Measurements from ENCODE around the gene CREB3L2. TPM values are rescaled to one million over a fixed set of nuclear protein-coding genes. Genes with fewer than 3 reads are reported as not detected.
A peak's percentile ranks its signal among the peaks of the same experiment; 100 is the strongest.

The CREB3L2 gene
- total RNA-seq, 1 experiment from 2014 or later, result 60.6 TPM

DNA sequence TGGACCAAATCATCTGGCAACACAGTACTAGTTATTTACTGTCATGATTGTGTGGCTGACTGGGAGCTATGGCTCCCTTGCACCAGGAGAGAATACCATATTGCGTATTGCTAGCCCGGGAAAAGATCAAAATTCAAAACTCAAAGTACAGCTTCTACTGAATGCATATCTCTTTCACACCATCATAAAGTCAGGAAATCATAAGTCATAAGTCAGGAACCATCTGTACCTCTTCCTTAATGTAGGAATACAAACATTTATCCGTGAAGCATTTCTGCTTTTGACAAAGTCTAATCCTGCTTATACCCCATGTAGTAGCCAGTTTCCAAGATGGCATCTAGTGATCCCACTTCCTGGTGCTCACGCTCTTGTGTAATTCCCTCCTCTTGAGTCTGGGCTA lies 2.2 kb upstream of the CREB3L2 start:
- H3K4me3 Mint-ChIP-seq, result no peak overlapping the region
- CTCF ChIA-PET, result interaction anchor here (2.4 kb wide), 1 partner anchor 12 kb away, joined by 13 read pairs; no protein-coding TSS in a partner anchor

DNA sequence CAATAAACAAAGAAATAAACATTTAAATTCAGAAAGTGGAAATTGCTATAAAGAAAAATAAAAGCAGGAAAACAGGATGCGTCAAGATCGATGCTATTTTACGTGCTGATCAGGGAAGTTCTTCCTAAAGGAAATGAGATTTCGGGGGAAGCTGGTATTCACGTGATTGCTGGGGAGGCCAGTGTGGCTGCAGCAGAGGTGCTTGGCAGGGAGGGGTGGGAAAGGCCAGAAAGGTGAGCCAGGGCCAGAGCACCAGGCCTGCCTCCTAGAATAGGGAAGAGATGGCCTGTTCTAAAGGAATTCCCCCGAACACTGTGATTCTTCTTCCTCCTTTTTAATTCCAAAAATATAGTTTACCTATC lies 923 bp upstream of the CREB3L2 start:
- no peak for TF ChIP-seq SMAD3 (CRISPR knock-in tag; IDR thresholded peaks at IDR 0.05; ENCODE audit: borderline replicate concordance)
- ChIA-PET CTCF (interaction anchor here (0.7 to 2.4 kb wide), 6 partner anchors 11 to 539 kb away, joined by 3 to 13 read pairs (median 4); no protein-coding TSS in a partner anchor), POLR2A (interaction anchor here (2.0 kb wide), 1 partner anchor 35 kb away, joined by 5 read pairs; no protein-coding TSS in a partner anchor)
- Mint-ChIP-seq H3K4me3 (peak overlapping the region; percentile 96; the same call in 1 of the 2 replicates), H3K9me3 (no peaks in the 10 kb centered on the region), H3K27ac (peak overlapping the region; percentile 97), H3K4me1 (peaks cover 30% of the 10 kb centered on the region), H3K36me3 (peaks cover 5% of the 10 kb centered on the region; the same call in 1 of the 2 replicates), H3K27me3 (ENCODE audit: low read depth) (no peaks in the 10 kb centered on the region)
- ATAC-seq (no peak), DNase-seq (ENCODE audit: low spot score) (no peak)

More for the DNA sequence above, 2.2 kb upstream of the CREB3L2 start:
- H3K27me3 Mint-ChIP-seq (ENCODE audit: low read depth), result no peaks in the 10 kb centered on the region
- H3K36me3 Mint-ChIP-seq, result peaks cover under 1% of the 10 kb centered on the region; the same call in 1 of the 2 replicates
- POLR2A ChIA-PET, result no interaction called here
- TF ChIP-seq FOXP1 (CRISPR knock-in tag; IDR thresholded peaks at IDR 0.05; ENCODE audit: borderline replicate concordance) (no peak), IRF2 (CRISPR knock-in tag; IDR thresholded peaks at IDR 0.05; ENCODE audit: borderline replicate concordance, low read depth) (no peak), ZNF263 (CRISPR knock-in tag; IDR thresholded peaks at IDR 0.05; ENCODE audit: low read depth) (no peak), ZBTB21 (CRISPR knock-in tag; IDR thresholded peaks at IDR 0.05; ENCODE audit: borderline replicate concordance) (no peak), KAT7 (CRISPR knock-in tag; IDR thresholded peaks at IDR 0.05; ENCODE audit: borderline replicate concordance) (no peak), ZNF423 (CRISPR knock-in tag; IDR thresholded peaks at IDR 0.05) (no peak), ZNF671 (CRISPR knock-in tag; IDR thresholded peaks at IDR 0.05) (no peak), ZNF396 (CRISPR knock-in tag; IDR thresholded peaks at IDR 0.05; ENCODE audit: borderline replicate concordance) (no peak), TP53 (CRISPR knock-in tag; IDR thresholded peaks at IDR 0.05) (no peak), NR1H2 (CRISPR knock-in tag; IDR thresholded peaks at IDR 0.05) (no peak), SOX15 (CRISPR knock-in tag; IDR thresholded peaks at IDR 0.05) (no peak), ZNF138 (CRISPR knock-in tag; conservative IDR thresholded peaks at IDR 0.05) (no peak), JAZF1 (CRISPR knock-in tag; IDR thresholded peaks at IDR 0.05) (no peak)
- TF ChIP-seq, protein P1, sequence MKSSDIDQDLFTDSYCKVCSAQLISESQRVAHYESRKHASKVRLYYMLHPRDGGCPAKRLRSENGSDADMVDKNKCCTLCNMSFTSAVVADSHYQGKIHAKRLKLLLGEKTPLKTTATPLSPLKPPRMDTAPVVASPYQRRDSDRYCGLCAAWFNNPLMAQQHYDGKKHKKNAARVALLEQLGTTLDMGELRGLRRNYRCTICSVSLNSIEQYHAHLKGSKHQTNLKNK (CRISPR knock-in tag; IDR thresholded peaks at IDR 0.05), result no peak
- TF ChIP-seq, protein P2, sequence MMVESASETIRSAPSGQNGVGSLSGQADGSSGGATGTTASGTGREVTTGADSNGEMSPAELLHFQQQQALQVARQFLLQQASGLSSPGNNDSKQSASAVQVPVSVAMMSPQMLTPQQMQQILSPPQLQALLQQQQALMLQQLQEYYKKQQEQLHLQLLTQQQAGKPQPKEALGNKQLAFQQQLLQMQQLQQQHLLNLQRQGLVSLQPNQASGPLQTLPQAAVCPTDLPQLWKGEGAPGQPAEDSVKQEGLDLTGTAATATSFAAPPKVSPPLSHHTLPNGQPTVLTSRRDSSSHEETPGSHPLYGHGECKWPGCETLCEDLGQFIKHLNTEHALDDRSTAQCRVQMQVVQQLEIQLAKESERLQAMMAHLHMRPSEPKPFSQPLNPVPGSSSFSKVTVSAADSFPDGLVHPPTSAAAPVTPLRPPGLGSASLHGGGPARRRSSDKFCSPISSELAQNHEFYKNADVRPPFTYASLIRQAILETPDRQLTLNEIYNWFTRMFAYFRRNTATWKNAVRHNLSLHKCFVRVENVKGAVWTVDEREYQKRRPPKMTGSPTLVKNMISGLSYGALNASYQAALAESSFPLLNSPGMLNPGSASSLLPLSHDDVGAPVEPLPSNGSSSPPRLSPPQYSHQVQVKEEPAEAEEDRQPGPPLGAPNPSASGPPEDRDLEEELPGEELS (CRISPR knock-in tag; IDR thresholded peaks at IDR 0.05), result no peak
- TF ChIP-seq, protein P3, sequence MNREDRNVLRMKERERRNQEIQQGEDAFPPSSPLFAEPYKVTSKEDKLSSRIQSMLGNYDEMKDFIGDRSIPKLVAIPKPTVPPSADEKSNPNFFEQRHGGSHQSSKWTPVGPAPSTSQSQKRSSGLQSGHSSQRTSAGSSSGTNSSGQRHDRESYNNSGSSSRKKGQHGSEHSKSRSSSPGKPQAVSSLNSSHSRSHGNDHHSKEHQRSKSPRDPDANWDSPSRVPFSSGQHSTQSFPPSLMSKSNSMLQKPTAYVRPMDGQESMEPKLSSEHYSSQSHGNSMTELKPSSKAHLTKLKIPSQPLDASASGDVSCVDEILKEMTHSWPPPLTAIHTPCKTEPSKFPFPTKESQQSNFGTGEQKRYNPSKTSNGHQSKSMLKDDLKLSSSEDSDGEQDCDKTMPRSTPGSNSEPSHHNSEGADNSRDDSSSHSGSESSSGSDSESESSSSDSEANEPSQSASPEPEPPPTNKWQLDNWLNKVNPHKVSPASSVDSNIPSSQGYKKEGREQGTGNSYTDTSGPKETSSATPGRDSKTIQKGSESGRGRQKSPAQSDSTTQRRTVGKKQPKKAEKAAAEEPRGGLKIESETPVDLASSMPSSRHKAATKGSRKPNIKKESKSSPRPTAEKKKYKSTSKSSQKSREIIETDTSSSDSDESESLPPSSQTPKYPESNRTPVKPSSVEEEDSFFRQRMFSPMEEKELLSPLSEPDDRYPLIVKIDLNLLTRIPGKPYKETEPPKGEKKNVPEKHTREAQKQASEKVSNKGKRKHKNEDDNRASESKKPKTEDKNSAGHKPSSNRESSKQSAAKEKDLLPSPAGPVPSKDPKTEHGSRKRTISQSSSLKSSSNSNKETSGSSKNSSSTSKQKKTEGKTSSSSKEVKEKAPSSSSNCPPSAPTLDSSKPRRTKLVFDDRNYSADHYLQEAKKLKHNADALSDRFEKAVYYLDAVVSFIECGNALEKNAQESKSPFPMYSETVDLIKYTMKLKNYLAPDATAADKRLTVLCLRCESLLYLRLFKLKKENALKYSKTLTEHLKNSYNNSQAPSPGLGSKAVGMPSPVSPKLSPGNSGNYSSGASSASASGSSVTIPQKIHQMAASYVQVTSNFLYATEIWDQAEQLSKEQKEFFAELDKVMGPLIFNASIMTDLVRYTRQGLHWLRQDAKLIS (CRISPR knock-in tag; IDR thresholded peaks at IDR 0.05; ENCODE audit: borderline replicate concordance), result no peak
- H3K4me1 Mint-ChIP-seq, result peaks cover 29% of the 10 kb centered on the region
- no peaks in the 10 kb centered on the region for H3K9me3 Mint-ChIP-seq
- no peak overlapping the region for H3K27ac Mint-ChIP-seq
- ATAC-seq, result no peak
- DNase-seq (ENCODE audit: low spot score), result no peak
